GM12891 (cell line): ENCODE data around the gene GRXCR2.

Source experiments
- POLR2A ChIP-seq: IDR thresholded peaks from 2 replicates; pipeline ENCODE4 v1.6.1; 2011; ENCODE audit warnings: low read depth, low read length, control low read depth
- POLR2AphosphoS5 ChIP-seq: IDR thresholded peaks from 2 replicates; pipeline ENCODE4 v1.6.1; 2011; ENCODE audit warnings: low read depth, low read length, control low read depth
- POU2F2 ChIP-seq: IDR thresholded peaks from 2 replicates; pipeline ENCODE4 v1.6.1; 2011; ENCODE audit warnings: low read depth, mild to moderate bottlenecking, control low read depth, low read length, moderate library complexity
- TAF1 ChIP-seq: IDR thresholded peaks from 2 replicates; pipeline ENCODE4 v1.6.1; 2011; ENCODE audit warnings: low read depth, low read length, control low read depth

- TF ChIP-seq POU2F2: no peak
- TF ChIP-seq POLR2A: no peak
- TF ChIP-seq POLR2AphosphoS5: no peak
- TF ChIP-seq TAF1: no peak
Measured at GRCh38 chr5:145863003-145863402, 9.8 kb downstream of the GRXCR2 start.
